IMR-90 (cell line): ENCODE data around the gene SSTR4. TPM values are rescaled to one million over a fixed set of nuclear protein-coding genes. Genes with fewer than 3 reads are reported as not detected.
A peak's percentile ranks its signal among the peaks of the same experiment; 100 is the strongest.

Experiments
- ATAC-seq: fragments of 200-7000 bp; cut with Tn5 transposase; 2 replicates; pipeline ENCODE4 v1.9.1; 2020; ENCODE audit warnings: low read depth, mild to moderate bottlenecking, moderate library complexity
- BruUV-seq: library from RNA; stranded (reverse); fragments of 400-500 nt; replicated peaks from 2 replicates; lab custom pipeline; 2021; lab: Mats Ljungman, UMichigan
- CTCF ChIA-PET: fragments of 300-600 bp; formaldehyde crosslinking; extraction: SDS; loops from one replicate; lab custom pipeline; 2021; ENCODE audit warnings: antibody characterized with exemption; lab: Yijun Ruan, JAX
- POLR2A ChIA-PET: fragments of 300-600 bp; sonication (Branson Sonifier 250); formaldehyde crosslinking; loops from one replicate; lab custom pipeline; 2022; ENCODE audit warnings: antibody characterized with exemption; ENCODE audit not compliant: unreplicated experiment; lab: Charles Lee
- DNase-seq: peaks from one replicate; pipeline ENCODE4 v3.0.0; 2013
- H2AFZ ChIP-seq: replicated peaks from 2 replicates; pipeline ENCODE3; 2013; ENCODE audit warnings: low read length, mild to moderate bottlenecking; ENCODE audit not compliant: poor library complexity
- H2AK5ac ChIP-seq: 2 replicates; pipeline ENCODE4 v1.6.1; 2013; ENCODE audit warnings: low read depth, low read length, inconsistent platforms
- H2AK9ac ChIP-seq: replicated peaks from 2 replicates; pipeline ENCODE3; 2013; ENCODE audit warnings: mild to moderate bottlenecking, low read depth, low read length, moderate library complexity; ENCODE audit not compliant: poor library complexity
- H2BK120ac ChIP-seq: 2 replicates; pipeline ENCODE4 v1.6.1; 2013; ENCODE audit warnings: low read depth, low read length, inconsistent platforms
- H2BK15ac ChIP-seq: 3 replicates; pipeline ENCODE4 v1.6.1; 2013; ENCODE audit warnings: low read depth, low read length, inconsistent platforms
- H2BK20ac ChIP-seq: 2 replicates; pipeline ENCODE4 v1.6.1; 2013; ENCODE audit warnings: low read depth, mild to moderate bottlenecking, inconsistent platforms, low read length, moderate library complexity
- H2BK5ac ChIP-seq: 2 replicates; pipeline ENCODE4 v1.6.1; 2013; ENCODE audit warnings: mild to moderate bottlenecking, low read depth, low read length, inconsistent platforms; ENCODE audit not compliant: poor library complexity, severe bottlenecking
- H3K14ac ChIP-seq: replicated peaks from 2 replicates; pipeline ENCODE4 v1.6.1; 2013; ENCODE audit warnings: low read depth, low read length, inconsistent platforms
- H3K18ac ChIP-seq: 2 replicates; pipeline ENCODE4 v1.6.1; 2013; ENCODE audit warnings: low read depth, low read length, control low read depth
- H3K23ac ChIP-seq: 2 replicates; pipeline ENCODE4 v1.6.1; 2013; ENCODE audit warnings: low read depth, low read length, inconsistent platforms
- H3K27ac ChIP-seq: 2 replicates; pipeline ENCODE4 v1.5.1; 2013; ENCODE audit warnings: mild to moderate bottlenecking, control low read depth, low read length; ENCODE audit not compliant: insufficient read depth
- H3K27me3 ChIP-seq: 2 replicates; pipeline ENCODE4 v1.6.1; 2013; ENCODE audit warnings: low read length; ENCODE audit not compliant: control insufficient read depth, insufficient read depth
- H3K36me3 ChIP-seq: 2 replicates; pipeline ENCODE4 v1.6.1; 2013; ENCODE audit warnings: low read length, mixed read lengths; ENCODE audit not compliant: control insufficient read depth, insufficient read depth
- H3K4ac ChIP-seq: 2 replicates; pipeline ENCODE4 v1.6.1; 2013; ENCODE audit warnings: low read depth, low read length, inconsistent platforms
- H3K4me1 ChIP-seq: 2 replicates; pipeline ENCODE4 v1.6.1; 2013; ENCODE audit warnings: low read length, mixed read lengths; ENCODE audit not compliant: control insufficient read depth, insufficient read depth
- H3K4me2 ChIP-seq: 2 replicates; pipeline ENCODE4 v1.6.1; 2013; ENCODE audit warnings: low read depth, mild to moderate bottlenecking, control low read depth, low read length, moderate library complexity
- H3K4me3 ChIP-seq: 2 replicates; pipeline ENCODE4 v1.5.1; 2013; ENCODE audit warnings: low read depth, mild to moderate bottlenecking, control low read depth, low read length, moderate library complexity; ENCODE audit not compliant: insufficient read depth
- H3K56ac ChIP-seq: 2 replicates; pipeline ENCODE4 v1.6.1; 2013; ENCODE audit warnings: low read length, inconsistent platforms; ENCODE audit not compliant: insufficient read depth; ENCODE audit errors: extremely low read depth
- H3K79me1 ChIP-seq, 2 experiments: 2 replicates each; pipeline ENCODE4 v1.6.1; 2013; ENCODE audit warnings: low read length in 2 of 2, inconsistent platforms in 1 of 2, low read depth in 1 of 2
- H3K9ac ChIP-seq: 2 replicates; pipeline ENCODE4 v1.6.1; 2013; ENCODE audit warnings: low read depth, low read length, control low read depth
- H3K9me1 ChIP-seq: 2 replicates; pipeline ENCODE4 v1.6.1; 2013; ENCODE audit warnings: low read length, inconsistent platforms; ENCODE audit not compliant: insufficient read depth
- H3K9me3 ChIP-seq: 2 replicates; pipeline ENCODE4 v1.6.1; 2013; ENCODE audit warnings: low read length; ENCODE audit not compliant: control insufficient read depth, insufficient read depth
- H4K20me1 ChIP-seq: 2 replicates; pipeline ENCODE4 v1.6.1; 2013; ENCODE audit warnings: low read length, inconsistent platforms; ENCODE audit not compliant: insufficient read depth
- H4K5ac ChIP-seq: 2 replicates; pipeline ENCODE4 v1.6.1; 2013; ENCODE audit warnings: mild to moderate bottlenecking, low read depth, low read length, control low read depth
- H4K8ac ChIP-seq, 2 experiments: 2 replicates each; pipeline ENCODE4 v1.6.1; 2013; ENCODE audit warnings: low read depth in 2 of 2, low read length in 2 of 2, control low read depth in 1 of 2, inconsistent platforms in 1 of 2
- H4K91ac ChIP-seq: 2 replicates; pipeline ENCODE4 v1.6.1; 2013; ENCODE audit warnings: low read depth, low read length, inconsistent platforms; ENCODE audit not compliant: insufficient read depth
- NFE2L2 ChIP-seq: fragments of 150-350 bp; IDR thresholded peaks from 2 replicates; pipeline ENCODE4 v1.6.1; 2016; ENCODE audit warnings: low read depth, mild to moderate bottlenecking, low read length
- RAD21 ChIP-seq: IDR thresholded peaks from 2 replicates; pipeline ENCODE4 v1.6.1; 2012; ENCODE audit warnings: low read length, improper control_type of control experiment
- SMC3 ChIP-seq: fragments of 150-350 bp; IDR thresholded peaks from 2 replicates; pipeline ENCODE4 v1.6.1; 2016; ENCODE audit warnings: low read depth, mild to moderate bottlenecking, antibody characterized with exemption, low read length, moderate library complexity
- WGBS, 2 experiments: methylation state at CpG; one replicate each; pipeline versions ENCODE4 v1.1.5 to v1.1.7; 2013; ENCODE audit warnings: missing lambda C conversion rate in 2 of 2; ENCODE audit not compliant: insufficient read length in 1 of 2; ENCODE audit errors: extremely low coverage in 2 of 2; 5-methylcytosine and 5-hydroxymethylcytosine counted together
- dilution Hi-C: fragments of 300-500 bp; cut with HindIII; formaldehyde crosslinking; loops from one replicate; pipeline ENCODE4 v1.14.3; 2018; ENCODE audit warnings: low sequenced_read_pairs; ENCODE audit not compliant: unreplicated experiment
- in situ Hi-C: fragments of 300-500 bp; cut with MboI; formaldehyde crosslinking; loops from 3 replicates; pipeline ENCODE4 v1.14.3; 2019; ENCODE audit warnings: low sequenced_read_pairs, inconsistent platforms, mixed read lengths
- intact Hi-C: fragments of 100-400 bp; cut with micrococcal nuclease; formaldehyde crosslinking; loops from 2 replicates; pipeline ENCODE4 v1.10.0; 2022
- polyA plus RNA-seq, 3 experiments: library from polyadenylated mRNA; depleted of rRNA; stranded (reverse); fragments of >200 nt; gene quantifications; 2 replicates each; pipeline ENCODE4 v1.2.3, GENCODE V29; 2012; ENCODE audit warnings: low replicate concordance in 1 of 3
- total RNA-seq: library from RNA; depleted of rRNA; stranded (reverse); fragments of >200 nt; gene quantifications from 2 replicates; pipeline ENCODE4 v1.2.3, GENCODE V29; 2012
- TF ChIP-seq, protein P1 (sequence below): conservative IDR thresholded peaks from 2 replicates; pipeline ENCODE4 v1.5.1; 2012; ENCODE audit warnings: mild to moderate bottlenecking, low read depth, low read length, improper control_type of control experiment

The SSTR4 gene
- total and polyA plus RNA-seq, 2 of the 4 experiments (the other 2 are of a cell fraction): not detected

DNA sequence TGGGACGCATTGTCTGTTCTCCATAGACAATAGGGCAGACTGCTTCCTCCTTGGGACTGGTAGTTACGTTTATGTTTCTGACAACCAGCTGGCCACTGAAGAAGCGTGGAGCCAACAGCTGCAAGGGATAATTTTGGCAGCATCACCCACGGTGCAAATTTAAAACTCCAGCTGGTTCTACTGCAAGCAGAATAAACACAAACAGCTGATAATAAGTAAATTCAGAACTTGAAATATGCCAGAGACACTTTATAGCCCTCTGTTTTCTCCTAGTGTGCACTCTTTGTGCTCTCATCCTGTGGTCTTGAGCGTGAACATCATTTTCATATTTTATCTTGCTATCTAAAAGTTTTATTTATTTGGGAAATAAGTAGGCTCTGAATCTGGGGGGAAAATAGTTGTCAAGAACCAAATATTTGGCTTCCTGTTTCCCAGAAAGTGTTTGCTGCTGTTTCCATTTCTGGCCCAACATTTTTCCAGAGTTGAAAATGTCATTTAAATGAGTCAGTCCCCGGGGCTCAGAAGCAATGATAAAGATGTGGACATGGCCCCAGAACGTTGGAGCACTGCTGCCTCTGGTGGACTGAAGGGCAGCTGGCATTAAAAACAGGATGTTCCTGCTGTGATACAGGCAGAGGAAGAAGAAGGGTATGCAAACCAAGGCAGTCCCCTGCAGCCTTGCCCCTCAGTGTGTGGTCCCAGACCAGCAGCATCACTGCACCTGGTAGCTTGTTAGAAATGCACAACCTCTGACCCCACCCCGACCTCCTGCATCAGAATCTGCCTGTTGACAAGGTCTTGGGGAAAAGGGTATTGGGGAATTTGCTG lies 26.8 kb downstream of the SSTR4 start:
- H2AK5ac ChIP-seq: no peak overlapping the region
- peak overlapping the region; percentile 36; the same call in 1 of the 2 replicates for H3K4me2 ChIP-seq
- ChIA-PET POLR2A (no interaction called here), CTCF (interaction anchor here (0.5 to 1.2 kb wide), 4 partner anchors 11 to 372 kb away, joined by 3 to 5 read pairs (median 3); no protein-coding TSS in a partner anchor)
- TF ChIP-seq SMC3 (peak; percentile 34), NFE2L2 (no peak), RAD21 (peak; percentile 56)
- TF ChIP-seq, protein P1, sequence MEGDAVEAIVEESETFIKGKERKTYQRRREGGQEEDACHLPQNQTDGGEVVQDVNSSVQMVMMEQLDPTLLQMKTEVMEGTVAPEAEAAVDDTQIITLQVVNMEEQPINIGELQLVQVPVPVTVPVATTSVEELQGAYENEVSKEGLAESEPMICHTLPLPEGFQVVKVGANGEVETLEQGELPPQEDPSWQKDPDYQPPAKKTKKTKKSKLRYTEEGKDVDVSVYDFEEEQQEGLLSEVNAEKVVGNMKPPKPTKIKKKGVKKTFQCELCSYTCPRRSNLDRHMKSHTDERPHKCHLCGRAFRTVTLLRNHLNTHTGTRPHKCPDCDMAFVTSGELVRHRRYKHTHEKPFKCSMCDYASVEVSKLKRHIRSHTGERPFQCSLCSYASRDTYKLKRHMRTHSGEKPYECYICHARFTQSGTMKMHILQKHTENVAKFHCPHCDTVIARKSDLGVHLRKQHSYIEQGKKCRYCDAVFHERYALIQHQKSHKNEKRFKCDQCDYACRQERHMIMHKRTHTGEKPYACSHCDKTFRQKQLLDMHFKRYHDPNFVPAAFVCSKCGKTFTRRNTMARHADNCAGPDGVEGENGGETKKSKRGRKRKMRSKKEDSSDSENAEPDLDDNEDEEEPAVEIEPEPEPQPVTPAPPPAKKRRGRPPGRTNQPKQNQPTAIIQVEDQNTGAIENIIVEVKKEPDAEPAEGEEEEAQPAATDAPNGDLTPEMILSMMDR: peak; percentile 43
- DNase-seq (peak; percentile 57), ATAC-seq (peak; percentile 85)
- no peak overlapping the region for H2BK20ac ChIP-seq
- intact Hi-C loops (loop anchor here (5.0 kb wide), 1 partner anchor 175 kb away; no protein-coding TSS in a partner anchor), dilution Hi-C loops (no loop called here), in situ Hi-C loops (no loop called here)
- H2BK15ac ChIP-seq: no peak overlapping the region
- H2BK120ac ChIP-seq: no peak overlapping the region
- H2AK9ac ChIP-seq: no peak overlapping the region
- no peak overlapping the region for H2BK5ac ChIP-seq
- H3K4ac ChIP-seq: no peak overlapping the region
- no peak overlapping the region for H3K14ac ChIP-seq
- 9% methylated on average over 4 of the region's 8 CpGs; no CpG with 5 or more reads in 1 of the 2 experiments for WGBS, 2 experiments
- H4K5ac ChIP-seq: no peak overlapping the region
- H3K79me1 ChIP-seq: no peaks in the 10 kb centered on the region
- no peak overlapping the region for H3K27ac ChIP-seq
- no TSS peak for BruUV-seq
- 0 out of 2 replicates have a peak, but pooled peaks cover 2% of the 10 kb centered on the region for H3K9me1 ChIP-seq
- H4K20me1 ChIP-seq: no peaks in the 10 kb centered on the region
- H3K9ac ChIP-seq: no peak overlapping the region
- no peak overlapping the region for H3K23ac ChIP-seq
- peaks cover 10% of the 10 kb centered on the region; the same call in 1 of the 2 replicates for H3K4me1 ChIP-seq
- H3K4me3 ChIP-seq: no peak overlapping the region
- H3K18ac ChIP-seq: no peak overlapping the region
- no peaks in the 10 kb centered on the region for H3K36me3 ChIP-seq
- no peak overlapping the region for H4K8ac ChIP-seq
- H4K91ac ChIP-seq: no peak overlapping the region
- peaks cover 28% of the 10 kb centered on the region for H3K27me3 ChIP-seq
- H3K9me3 ChIP-seq: no peaks in the 10 kb centered on the region
- H2AFZ ChIP-seq: no peak overlapping the region
- H3K56ac ChIP-seq: no peak overlapping the region
